Trophoblast cell (in vitro differentiated cells and primary cell): ENCODE data around the gene ART5.

ENCODE experiments used
- DNase-seq, 2 donors: peaks; one replicate each; pipeline ENCODE4 v3.0.0-alpha.2; 2016
- H2AFZ ChIP-seq: 2 replicates; pipeline ENCODE4 v1.6.1; 2013; ENCODE audit warnings: low read length, moderate library complexity, mild to moderate bottlenecking; ENCODE audit not compliant: insufficient read depth, poor library complexity
- H2AK5ac ChIP-seq: 2 replicates; pipeline ENCODE4 v1.6.1; 2013; ENCODE audit warnings: mild to moderate bottlenecking, low read length
- H2BK120ac ChIP-seq: 2 replicates; pipeline ENCODE4 v1.6.1; 2013; ENCODE audit warnings: low read length, mild to moderate bottlenecking, moderate library complexity; ENCODE audit not compliant: insufficient read depth, poor library complexity
- H2BK12ac ChIP-seq: 2 replicates; pipeline ENCODE4 v1.6.1; 2013; ENCODE audit warnings: mild to moderate bottlenecking, low read length, moderate library complexity
- H2BK5ac ChIP-seq: 2 replicates; pipeline ENCODE4 v1.6.1; 2013; ENCODE audit warnings: low read length, low read depth, moderate library complexity, mild to moderate bottlenecking; ENCODE audit not compliant: poor library complexity
- H3K14ac ChIP-seq: 2 replicates; pipeline ENCODE4 v1.6.1; 2013; ENCODE audit warnings: mild to moderate bottlenecking, low read length
- H3K18ac ChIP-seq: 2 replicates; pipeline ENCODE4 v1.6.1; 2013; ENCODE audit warnings: mild to moderate bottlenecking, low read length
- H3K23ac ChIP-seq: 2 replicates; pipeline ENCODE4 v1.6.1; 2013; ENCODE audit warnings: low read length
- H3K27ac ChIP-seq: 2 replicates; pipeline ENCODE4 v1.5.1; 2013; ENCODE audit warnings: low read depth, mild to moderate bottlenecking, inconsistent platforms, low read length, moderate library complexity
- H3K27me3 ChIP-seq: 2 replicates; pipeline ENCODE4 v1.6.1; 2013; ENCODE audit warnings: inconsistent platforms, mild to moderate bottlenecking, low read length, moderate library complexity; ENCODE audit not compliant: insufficient read depth
- H3K36me3 ChIP-seq, 2 experiments: 1 replicate in 1 of 2; 2 replicates in 1 of 2; pipeline ENCODE4 v1.6.1; 2013; ENCODE audit warnings: low read length in 2 of 2, mild to moderate bottlenecking in 2 of 2, moderate library complexity in 1 of 2; ENCODE audit not compliant: insufficient read depth in 2 of 2, control insufficient read depth in 1 of 2
- H3K4ac ChIP-seq: 2 replicates; pipeline ENCODE4 v1.6.1; 2013; ENCODE audit warnings: low read depth, mild to moderate bottlenecking, low read length, moderate library complexity
- H3K4me1 ChIP-seq, 2 experiments: 1 replicate in 1 of 2; 2 replicates in 1 of 2; pipeline ENCODE4 v1.6.1; 2013; ENCODE audit warnings: low read length in 2 of 2, mild to moderate bottlenecking in 2 of 2, moderate library complexity in 1 of 2; ENCODE audit not compliant: insufficient read depth in 2 of 2, control insufficient read depth in 1 of 2
- H3K4me2 ChIP-seq: 2 replicates; pipeline ENCODE4 v1.6.1; 2013; ENCODE audit warnings: inconsistent platforms, mild to moderate bottlenecking, low read length, moderate library complexity
- H3K4me3 ChIP-seq: 2 replicates; pipeline ENCODE4 v1.5.1; 2013; ENCODE audit warnings: mild to moderate bottlenecking, low read depth, low read length, inconsistent platforms
- H3K79me1 ChIP-seq: one replicate; pipeline ENCODE4 v1.6.1; 2013; ENCODE audit warnings: low read length
- H3K79me2 ChIP-seq: 2 replicates; pipeline ENCODE4 v1.6.1; 2013; ENCODE audit warnings: low read length, mild to moderate bottlenecking; ENCODE audit not compliant: control insufficient read depth, insufficient read depth, poor library complexity
- H3K9ac ChIP-seq: 2 replicates; pipeline ENCODE4 v1.6.1; 2013; ENCODE audit warnings: mild to moderate bottlenecking, low read length
- H3K9me3 ChIP-seq: 2 replicates; pipeline ENCODE4 v1.6.1; 2013; ENCODE audit warnings: low read depth, mild to moderate bottlenecking, control low read depth, inconsistent platforms, low read length; ENCODE audit not compliant: insufficient read depth
- H4K12ac ChIP-seq: 2 replicates; pipeline ENCODE4 v1.6.1; 2013; ENCODE audit warnings: low read depth, mild to moderate bottlenecking, low read length, moderate library complexity
- H4K8ac ChIP-seq: 2 replicates; pipeline ENCODE4 v1.6.1; 2013; ENCODE audit warnings: low read depth, mild to moderate bottlenecking, low read length, moderate library complexity
- H4K91ac ChIP-seq: one replicate; pipeline ENCODE4 v1.6.1; 2013; ENCODE audit warnings: low read depth, mild to moderate bottlenecking, low read length, moderate library complexity
- WGBS: extraction: QIAGEN DNeasy Blood & Tissue Kit; methylation state at CpG from one replicate; pipeline ENCODE4 v1.1.7; 2013; ENCODE audit warnings: missing lambda C conversion rate; ENCODE audit not compliant: insufficient read length, insufficient coverage; ENCODE audit errors: extremely low coverage; 5-methylcytosine and 5-hydroxymethylcytosine counted together

Gene ART5

GRCh38 chr11:3609416-3610265 lies 32.2 kb downstream of the ART5 start:
- no peak overlapping the region for H3K4ac ChIP-seq
- no peak overlapping the region for H4K12ac ChIP-seq
- H3K79me2 ChIP-seq, result no peaks in the 10 kb centered on the region
- H3K18ac ChIP-seq, result no peak overlapping the region
- H3K9ac ChIP-seq, result no peak overlapping the region
- H2BK12ac ChIP-seq, result no peak overlapping the region
- H2AFZ ChIP-seq, result no peak overlapping the region
- no peak overlapping the region for H2BK5ac ChIP-seq
- no peaks in the 10 kb centered on the region for H3K9me3 ChIP-seq
- H3K27me3 ChIP-seq, result no peaks in the 10 kb centered on the region
- H3K36me3 ChIP-seq, result no peaks in the 10 kb centered on the region
- no CpG with 5 or more reads among the region's 7 CpGs for WGBS
- no peak overlapping the region for H4K8ac ChIP-seq
- H3K79me1 ChIP-seq, result no peaks in the 10 kb centered on the region
- H4K91ac ChIP-seq, result no peak overlapping the region
- no peak overlapping the region for H2AK5ac ChIP-seq
- H2BK120ac ChIP-seq, result no peak overlapping the region
- H3K4me1 ChIP-seq, result peaks cover 4 to 6% of the 10 kb centered on the region in 2 experiments
- H3K23ac ChIP-seq, result no peak overlapping the region
- no peak overlapping the region for H3K4me3 ChIP-seq
- peak; percentile 67 to 95 for DNase-seq
- no peak overlapping the region for H3K27ac ChIP-seq
- no peak overlapping the region for H3K14ac ChIP-seq
- H3K4me2 ChIP-seq, result no peak overlapping the region

GRCh38 chr11:3605771-3606203 lies 36.0 kb downstream of the ART5 start:
- no peak overlapping the region for H3K27ac ChIP-seq
- WGBS, result no CpG with 5 or more reads among the region's 5 CpGs
- H3K27me3 ChIP-seq, result no peaks in the 10 kb centered on the region
- H4K12ac ChIP-seq, result no peak overlapping the region
- no peak overlapping the region for H3K4ac ChIP-seq
- no peak overlapping the region for H2BK5ac ChIP-seq
- H3K23ac ChIP-seq, result no peak overlapping the region
- H2BK120ac ChIP-seq, result no peak overlapping the region
- no peak overlapping the region for H3K4me3 ChIP-seq
- no peaks in the 10 kb centered on the region for H3K79me1 ChIP-seq
- H3K14ac ChIP-seq, result no peak overlapping the region
- no peak overlapping the region for H4K91ac ChIP-seq
- peak; percentile 89 to 97 for DNase-seq
- H3K4me2 ChIP-seq, result no peak overlapping the region
- no peaks in the 10 kb centered on the region for H3K9me3 ChIP-seq
- H2AK5ac ChIP-seq, result no peak overlapping the region
- H2BK12ac ChIP-seq, result no peak overlapping the region
- no peak overlapping the region for H2AFZ ChIP-seq
- no peak overlapping the region for H4K8ac ChIP-seq
- no peak overlapping the region for H3K18ac ChIP-seq
- H3K36me3 ChIP-seq, result no peaks in the 10 kb centered on the region
- H3K4me1 ChIP-seq, result peaks cover 0 to 3% of the 10 kb centered on the region in 2 experiments
- no peak overlapping the region for H3K9ac ChIP-seq
- H3K79me2 ChIP-seq, result no peaks in the 10 kb centered on the region

GRCh38 chr11:3605283-3605662 lies 36.5 kb downstream of the ART5 start:
- Histone ChIP-seq H3K4ac (no peak overlapping the region), H2AFZ (no peak overlapping the region), H3K4me3 (no peak overlapping the region), H3K79me1 (no peaks in the 10 kb centered on the region), H3K14ac (no peak overlapping the region), H3K23ac (no peak overlapping the region), H3K9me3 (no peaks in the 10 kb centered on the region), H3K79me2 (no peaks in the 10 kb centered on the region), H3K36me3 (no peaks in the 10 kb centered on the region), H3K18ac (no peak overlapping the region), H4K12ac (no peak overlapping the region), H3K9ac (no peak overlapping the region), H4K8ac (no peak overlapping the region), H3K27ac (no peak overlapping the region), H2AK5ac (no peak overlapping the region), H2BK12ac (no peak overlapping the region), H3K4me1 (peaks cover 0 to 3% of the 10 kb centered on the region in 2 experiments), H3K4me2 (no peak overlapping the region), H3K27me3 (no peaks in the 10 kb centered on the region), H4K91ac (no peak overlapping the region), H2BK5ac (no peak overlapping the region), H2BK120ac (no peak overlapping the region)
- DNase-seq, result peak in 1 of 2 donors; percentile 47
- no CpG with 5 or more reads among the region's 3 CpGs for WGBS

- Histone ChIP-seq H3K9me3 (no peaks in the 10 kb centered on the region), H3K18ac (no peak overlapping the region), H2BK5ac (no peak overlapping the region), H3K4me3 (no peak overlapping the region), H3K79me2 (no peaks in the 10 kb centered on the region), H3K79me1 (no peaks in the 10 kb centered on the region), H2BK12ac (no peak overlapping the region), H2AK5ac (no peak overlapping the region), H2BK120ac (no peak overlapping the region), H4K8ac (no peak overlapping the region), H3K27me3 (no peaks in the 10 kb centered on the region), H4K12ac (no peak overlapping the region), H3K14ac (no peak overlapping the region), H3K4me2 (no peak overlapping the region), H3K4me1 (peaks cover 0 to 3% of the 10 kb centered on the region in 2 experiments), H3K9ac (no peak overlapping the region), H4K91ac (no peak overlapping the region), H3K4ac (no peak overlapping the region), H3K36me3 (no peaks in the 10 kb centered on the region), H2AFZ (no peak overlapping the region), H3K23ac (no peak overlapping the region), H3K27ac (no peak overlapping the region)
- no CpG with 5 or more reads among the region's 3 CpGs for WGBS
- DNase-seq, result no peak
These were observed 37.6 kb downstream of the ART5 start for GRCh38 chr11:3604167-3604566.
